CD4-positive, CD25-positive, alpha-beta regulatory T cell (primary cell): ENCODE measurements around the gene NOL4L. TPM values are rescaled to one million over a fixed set of nuclear protein-coding genes. Genes with fewer than 3 reads are reported as not detected.

Experiments
- ATAC-seq, 2 donors: fragments of 150-1000 bp; cut with Tn5 transposase; one replicate each; pipeline ENCODE4 v1.10.0; 2021; ENCODE audit warnings: low read depth in 2 of 2, moderate number of reproducible peaks in 2 of 2, moderate library complexity in 1 of 2
- DNase-seq, 3 donors: peaks; one replicate each; pipeline versions ENCODE4 v3.0.0 to v3.0.0-alpha.2; 2012 to 2022; ENCODE audit warnings: mixed read lengths in 1 of 3
- H3K27ac ChIP-seq: one replicate; pipeline ENCODE4 v1.7.0; 2013; ENCODE audit warnings: mild to moderate bottlenecking, low read length; ENCODE audit not compliant: insufficient read depth, poor library complexity, severe bottlenecking
- H3K27me3 ChIP-seq: one replicate; pipeline ENCODE4 v1.7.0; 2013; ENCODE audit warnings: low read length; ENCODE audit not compliant: control insufficient read depth, insufficient read depth
- H3K36me3 ChIP-seq: one replicate; pipeline ENCODE4 v1.7.0; 2013; ENCODE audit warnings: mild to moderate bottlenecking, low read length, moderate library complexity; ENCODE audit not compliant: control insufficient read depth, insufficient read depth
- H3K4me1 ChIP-seq: 2 replicates; pipeline ENCODE4 v1.7.0; 2013; ENCODE audit warnings: mild to moderate bottlenecking, low read length; ENCODE audit not compliant: insufficient read depth, control insufficient read depth, poor library complexity, severe bottlenecking
- H3K4me3 ChIP-seq: one replicate; pipeline ENCODE4 v1.7.0; 2013; ENCODE audit warnings: low read depth, mild to moderate bottlenecking, low read length, moderate library complexity
- H3K9me3 ChIP-seq, 2 experiments: 1 replicate in 1 of 2; 2 replicates in 1 of 2; pipeline ENCODE4 v1.7.0; 2013; ENCODE audit warnings: low read length in 2 of 2, mild to moderate bottlenecking in 1 of 2, moderate library complexity in 1 of 2; ENCODE audit not compliant: control insufficient read depth in 2 of 2
- H3K27ac Mint-ChIP-seq, 3 donors: one replicate each; pipeline ENCODE4 v1.8.0; 2020 to 2022; ENCODE audit warnings: mild to moderate bottlenecking in 3 of 3, mixed read lengths in 3 of 3, moderate library complexity in 2 of 3
- H3K27me3 Mint-ChIP-seq: one replicate; pipeline ENCODE4 v1.8.0; 2022; ENCODE audit warnings: mild to moderate bottlenecking, mixed read lengths
- H3K36me3 Mint-ChIP-seq: one replicate; pipeline ENCODE4 v1.8.0; 2020; ENCODE audit warnings: mixed read lengths
- H3K4me1 Mint-ChIP-seq, 4 donors: one replicate each; pipeline ENCODE4 v1.8.0; 2020 to 2022; ENCODE audit warnings: mixed read lengths in 4 of 4, mild to moderate bottlenecking in 1 of 4
- H3K4me3 Mint-ChIP-seq, 4 donors: one replicate each; pipeline ENCODE4 v1.8.0; 2020 to 2022; ENCODE audit warnings: mild to moderate bottlenecking in 4 of 4, mixed read lengths in 4 of 4, moderate library complexity in 3 of 4
- H3K9me3 Mint-ChIP-seq, 7 donors: one replicate each; pipeline ENCODE4 v1.8.0; 2020 to 2022; ENCODE audit warnings: mixed read lengths in 7 of 7, mild to moderate bottlenecking in 3 of 7, moderate library complexity in 2 of 7
- polyA plus RNA-seq, 4 donors: library from polyadenylated mRNA; unstranded; fragments of 300-500 nt; fragmentation: Illumina TruSeq; gene quantifications; one replicate each; pipeline ENCODE4 v1.2.3, GENCODE V29; 2021
- total RNA-seq: library from RNA; stranded (reverse); gene quantifications from one replicate; pipeline ENCODE4 v1.2.3, GENCODE V29; 2022

The NOL4L gene
- total and polyA plus RNA-seq, 5 donors from 2014 or later: 7.1 to 84.8 (median 10.8) TPM

DNA sequence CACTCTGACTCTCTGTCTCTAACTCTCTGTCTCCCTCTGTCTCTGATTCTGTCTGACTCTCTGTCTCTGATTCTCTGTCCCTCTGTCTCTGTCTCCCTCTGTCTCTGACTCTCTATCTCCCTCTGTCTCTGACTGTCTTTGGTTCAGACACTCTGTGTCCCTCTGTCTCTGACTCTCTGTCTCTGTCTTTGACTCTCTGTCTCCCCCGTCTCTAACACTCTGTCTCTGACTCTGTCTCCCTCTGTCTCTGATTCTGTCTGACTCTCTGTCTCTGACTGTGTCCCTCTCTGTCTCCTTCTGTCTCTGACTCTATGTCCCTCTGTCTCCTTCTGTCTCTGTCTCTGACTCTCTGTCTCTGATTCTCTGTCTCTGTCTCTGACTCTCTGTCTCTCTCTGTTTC lies 21.7 kb upstream of the NOL4L start:
- Histone ChIP-seq H3K27me3 (no peaks in the 10 kb centered on the region), H3K36me3 (no peaks in the 10 kb centered on the region), H3K27ac (no peak overlapping the region), H3K9me3 (no peaks in the 10 kb centered on the region), H3K4me1 (no peaks in the 10 kb centered on the region), H3K4me3 (no peak overlapping the region)
- no peaks in the 10 kb centered on the region for H3K36me3 Mint-ChIP-seq
- no peak for DNase-seq
- no peaks in the 10 kb centered on the region for H3K9me3 Mint-ChIP-seq
- peaks cover 8% of the 10 kb centered on the region for H3K27me3 Mint-ChIP-seq
- no peak overlapping the region for H3K4me3 Mint-ChIP-seq
- no peak overlapping the region for H3K27ac Mint-ChIP-seq
- no peak for ATAC-seq
- peaks cover 0 to 8% (median 3%) of the 10 kb centered on the region in 4 donors for H3K4me1 Mint-ChIP-seq

DNA sequence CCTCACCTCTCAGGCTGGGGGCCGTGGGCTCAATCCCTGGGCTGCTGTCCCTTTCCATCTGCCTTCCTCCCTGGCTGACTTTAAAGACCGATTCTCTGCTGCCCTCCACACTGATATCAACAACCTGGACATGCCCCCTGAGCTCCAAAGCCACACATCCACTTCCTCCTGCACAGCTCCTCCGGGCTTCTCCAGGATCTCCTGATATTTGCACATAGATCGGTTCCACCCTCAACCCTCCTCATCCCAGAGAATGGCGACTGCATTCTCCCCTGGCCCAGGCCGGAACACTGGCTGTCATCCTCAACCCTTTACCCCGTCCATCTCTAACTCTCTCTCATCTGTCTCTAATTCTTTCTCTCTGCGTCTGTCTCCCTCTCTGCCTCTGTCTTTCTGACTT lies 21.0 kb upstream of the NOL4L start:
- no peaks in the 10 kb centered on the region for H3K36me3 ChIP-seq
- H3K27me3 ChIP-seq: no peaks in the 10 kb centered on the region
- Mint-ChIP-seq H3K4me3 (no peak overlapping the region), H3K4me1 (peaks cover 0 to 6% (median 2%) of the 10 kb centered on the region in 4 donors), H3K36me3 (no peaks in the 10 kb centered on the region), H3K27ac (no peak overlapping the region), H3K9me3 (no peaks in the 10 kb centered on the region), H3K27me3 (peaks cover 8% of the 10 kb centered on the region)
- no peak overlapping the region for H3K27ac ChIP-seq
- H3K4me1 ChIP-seq: no peaks in the 10 kb centered on the region
- no peaks in the 10 kb centered on the region for H3K9me3 ChIP-seq
- DNase-seq (no peak), ATAC-seq (no peak)
- no peak overlapping the region for H3K4me3 ChIP-seq

DNA sequence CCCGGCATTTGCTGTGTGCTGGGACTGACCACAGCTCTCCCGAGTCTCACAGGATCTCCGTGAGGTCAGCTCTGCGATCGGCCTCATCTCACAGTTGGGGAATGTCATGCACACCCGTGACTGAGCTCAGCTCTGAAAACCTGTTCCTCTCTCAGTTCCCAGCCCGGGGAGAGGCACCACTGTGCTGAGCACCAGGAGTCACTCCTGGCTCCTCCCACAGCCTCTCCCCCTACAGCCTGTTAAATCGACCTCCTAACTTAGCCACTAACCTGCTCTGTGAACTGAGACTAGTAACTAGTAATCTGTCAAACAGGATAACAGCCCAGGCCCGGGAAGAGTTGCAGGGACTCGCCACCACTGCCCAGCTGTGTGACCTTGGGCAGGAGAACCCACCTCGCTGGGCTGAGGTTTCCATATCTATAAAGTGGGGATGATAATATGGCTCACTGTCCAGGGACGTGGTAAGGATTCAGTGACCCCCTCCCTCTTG lies 20.1 kb upstream of the NOL4L start:
- no peak overlapping the region for H3K4me3 Mint-ChIP-seq
- Histone ChIP-seq H3K9me3 (no peaks in the 10 kb centered on the region), H3K4me3 (no peak overlapping the region), H3K27me3 (no peaks in the 10 kb centered on the region), H3K27ac (no peak overlapping the region), H3K4me1 (no peaks in the 10 kb centered on the region), H3K36me3 (no peaks in the 10 kb centered on the region)
- DNase-seq (no peak), ATAC-seq (no peak)
- no peaks in the 10 kb centered on the region for H3K9me3 Mint-ChIP-seq
- peaks cover 9% of the 10 kb centered on the region for H3K27me3 Mint-ChIP-seq
- peak overlapping the region in 1 of 3 donors; percentile 26 for H3K27ac Mint-ChIP-seq
- H3K36me3 Mint-ChIP-seq: no peaks in the 10 kb centered on the region
- H3K4me1 Mint-ChIP-seq: peaks cover 0 to 6% (median 2%) of the 10 kb centered on the region in 4 donors

DNA sequence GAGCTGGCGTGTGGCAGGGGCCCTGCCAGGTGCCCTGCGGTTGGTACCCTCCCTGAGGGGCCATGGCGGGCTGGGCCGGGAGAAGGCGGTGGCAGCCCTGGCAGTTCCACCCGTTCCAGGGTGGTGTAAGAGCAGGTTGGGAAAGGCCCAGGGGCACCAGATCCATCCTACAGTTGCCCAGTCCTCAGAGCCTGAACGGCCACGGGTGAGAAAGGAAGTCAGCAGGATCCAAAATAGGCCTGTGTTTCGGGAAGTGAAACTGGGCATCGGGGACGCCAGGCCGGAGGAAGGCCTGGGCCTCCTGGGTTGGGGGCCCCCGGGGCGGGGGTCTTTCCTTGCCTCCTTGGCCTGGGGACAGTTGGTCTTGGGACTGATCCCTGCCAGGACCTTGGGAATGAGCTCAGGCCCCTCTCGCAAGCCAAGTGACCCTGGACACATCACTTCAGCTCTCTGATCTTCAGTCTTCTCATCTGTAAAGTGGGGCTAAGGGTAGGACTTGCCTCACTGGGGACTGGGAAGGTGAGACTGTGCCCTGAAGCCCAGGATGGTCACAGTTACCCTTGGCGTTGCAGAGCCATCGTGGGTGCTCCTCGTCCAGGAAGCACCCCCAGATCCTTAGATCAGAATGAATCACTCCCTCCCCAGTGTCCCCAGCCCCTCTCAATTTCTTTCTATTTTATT lies 18.1 kb upstream of the NOL4L start:
- no peak for DNase-seq
- no peaks in the 10 kb centered on the region for H3K9me3 Mint-ChIP-seq
- H3K4me1 Mint-ChIP-seq: peaks cover 0 to 2% (median 0%) of the 10 kb centered on the region in 4 donors
- no peak overlapping the region for H3K27ac Mint-ChIP-seq
- H3K36me3 ChIP-seq: no peaks in the 10 kb centered on the region
- H3K27me3 Mint-ChIP-seq: peaks cover 9% of the 10 kb centered on the region
- no peaks in the 10 kb centered on the region for H3K9me3 ChIP-seq
- H3K4me3 Mint-ChIP-seq: no peak overlapping the region
- H3K4me3 ChIP-seq: no peak overlapping the region
- H3K27me3 ChIP-seq: no peaks in the 10 kb centered on the region
- H3K36me3 Mint-ChIP-seq: no peaks in the 10 kb centered on the region
- ATAC-seq: peak in 1 of 2 donors; percentile 19
- H3K4me1 ChIP-seq: no peaks in the 10 kb centered on the region
- H3K27ac ChIP-seq: no peak overlapping the region

DNA sequence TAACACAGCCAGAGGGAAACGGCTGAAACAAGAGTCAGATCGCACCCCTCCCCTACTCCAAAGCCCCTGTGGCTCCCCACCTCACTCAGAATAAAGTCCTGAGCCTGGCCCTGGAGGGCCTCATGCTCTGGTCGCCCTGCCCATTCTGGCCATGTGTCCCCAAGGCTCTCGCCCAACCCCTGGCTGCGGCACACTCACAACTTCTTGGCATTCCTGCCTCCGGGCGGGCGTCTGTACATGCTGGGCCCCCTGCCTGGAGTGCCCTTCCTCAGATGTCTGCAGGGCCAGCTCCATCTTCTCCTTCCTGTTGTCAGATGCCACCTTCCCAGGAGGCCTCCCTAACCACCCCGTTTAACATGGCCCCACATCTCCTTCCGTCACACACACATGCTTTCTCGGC lies 17.1 kb upstream of the NOL4L start:
- no peak overlapping the region for H3K27ac ChIP-seq
- DNase-seq (no peak), ATAC-seq (no peak)
- Mint-ChIP-seq H3K36me3 (no peaks in the 10 kb centered on the region), H3K4me3 (no peak overlapping the region), H3K9me3 (no peaks in the 10 kb centered on the region), H3K27me3 (peaks cover 9% of the 10 kb centered on the region), H3K27ac (peak overlapping the region in 1 of 3 donors; percentile 51), H3K4me1 (peaks cover 0 to 2% (median 0%) of the 10 kb centered on the region in 4 donors)
- no peak overlapping the region for H3K4me3 ChIP-seq
- no peaks in the 10 kb centered on the region for H3K27me3 ChIP-seq
- H3K4me1 ChIP-seq: no peaks in the 10 kb centered on the region
- no peaks in the 10 kb centered on the region for H3K36me3 ChIP-seq
- no peaks in the 10 kb centered on the region for H3K9me3 ChIP-seq

DNA sequence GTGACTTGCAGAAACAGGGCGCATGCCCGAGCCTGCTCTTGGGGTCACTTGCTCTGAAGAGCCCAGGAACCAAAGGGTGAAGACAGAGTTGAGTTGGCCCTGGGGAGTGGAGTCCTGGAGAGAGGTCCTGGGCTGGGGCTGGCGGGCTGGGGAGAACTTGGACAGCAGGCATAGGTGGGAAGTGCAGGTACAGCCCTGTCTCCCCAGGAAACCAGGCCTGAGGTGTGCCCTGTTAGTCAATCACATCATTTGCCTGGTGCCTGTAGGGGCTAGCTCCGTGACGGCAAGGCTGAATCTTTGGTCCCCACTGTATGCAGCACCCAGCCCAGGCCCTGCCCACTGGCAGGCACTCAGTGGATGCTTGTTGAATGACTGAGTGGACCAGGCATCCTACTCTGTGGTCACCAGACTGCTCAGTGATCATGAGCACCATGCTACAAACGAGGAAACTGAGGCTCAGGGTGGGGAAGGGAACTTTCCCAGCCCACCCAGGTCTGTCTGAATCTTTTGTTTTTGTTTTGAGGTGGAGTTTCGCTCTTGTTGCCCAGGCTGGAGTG lies 15.6 kb upstream of the NOL4L start:
- Mint-ChIP-seq H3K9me3 (no peaks in the 10 kb centered on the region), H3K4me3 (no peak overlapping the region)
- DNase-seq: no peak

DNA sequence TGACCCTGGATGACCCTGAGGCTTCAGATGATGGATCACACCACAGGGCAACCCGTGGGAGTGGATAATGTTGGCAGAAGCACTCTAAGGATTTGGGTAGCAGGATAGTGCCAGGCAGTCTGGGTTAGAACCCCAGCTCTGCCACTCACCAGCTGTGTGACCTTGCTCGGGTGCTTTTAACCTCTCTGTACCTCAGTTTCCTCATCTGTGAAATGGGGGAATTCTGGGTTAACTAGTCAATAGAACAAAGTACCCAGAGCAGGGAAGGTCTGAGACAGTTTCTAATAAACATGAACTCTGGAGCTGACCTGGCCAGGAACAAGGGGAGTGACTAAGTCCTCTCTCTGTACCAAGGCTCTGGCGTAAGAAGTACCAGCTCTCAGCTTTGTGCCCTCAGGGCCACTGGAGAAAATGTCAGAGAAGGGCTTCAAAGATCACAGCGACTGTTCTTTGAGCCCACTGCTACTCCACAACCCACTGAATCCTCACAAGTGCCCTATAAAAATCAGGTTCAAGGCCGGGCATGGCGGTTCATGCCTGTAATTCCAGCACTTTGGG lies 14.7 kb upstream of the NOL4L start:
- Mint-ChIP-seq H3K4me1 (peaks cover 0 to 2% (median 0%) of the 10 kb centered on the region in 4 donors), H3K4me3 (no peak overlapping the region), H3K27ac (no peak overlapping the region), H3K27me3 (peaks cover 9% of the 10 kb centered on the region), H3K9me3 (no peaks in the 10 kb centered on the region), H3K36me3 (no peaks in the 10 kb centered on the region)
- Histone ChIP-seq H3K4me3 (no peak overlapping the region), H3K27me3 (no peaks in the 10 kb centered on the region), H3K36me3 (no peaks in the 10 kb centered on the region), H3K4me1 (no peaks in the 10 kb centered on the region), H3K9me3 (no peaks in the 10 kb centered on the region), H3K27ac (no peak overlapping the region)
- ATAC-seq (no peak), DNase-seq (no peak)

More for the DNA sequence above, 15.6 kb upstream of the NOL4L start:
- ATAC-seq: no peak
- Mint-ChIP-seq H3K36me3 (no peaks in the 10 kb centered on the region), H3K4me1 (peaks cover 0 to 2% (median 0%) of the 10 kb centered on the region in 4 donors), H3K27me3 (peaks cover 9% of the 10 kb centered on the region), H3K27ac (no peak overlapping the region)
- Histone ChIP-seq H3K27ac (no peak overlapping the region), H3K36me3 (no peaks in the 10 kb centered on the region), H3K27me3 (no peaks in the 10 kb centered on the region), H3K9me3 (no peaks in the 10 kb centered on the region), H3K4me1 (no peaks in the 10 kb centered on the region), H3K4me3 (no peak overlapping the region)
